HG02571 (cell line): ENCODE data around the gene TRPM6.

Source experiments
- ATAC-seq: cut with Tn5 transposase; IDR thresholded peaks from one replicate; pipeline ENCODE4 v1.9.1; 2021; ENCODE audit warnings: mild to moderate bottlenecking, moderate library complexity; ENCODE audit not compliant: unreplicated experiment

TRPM6 gene

DNA sequence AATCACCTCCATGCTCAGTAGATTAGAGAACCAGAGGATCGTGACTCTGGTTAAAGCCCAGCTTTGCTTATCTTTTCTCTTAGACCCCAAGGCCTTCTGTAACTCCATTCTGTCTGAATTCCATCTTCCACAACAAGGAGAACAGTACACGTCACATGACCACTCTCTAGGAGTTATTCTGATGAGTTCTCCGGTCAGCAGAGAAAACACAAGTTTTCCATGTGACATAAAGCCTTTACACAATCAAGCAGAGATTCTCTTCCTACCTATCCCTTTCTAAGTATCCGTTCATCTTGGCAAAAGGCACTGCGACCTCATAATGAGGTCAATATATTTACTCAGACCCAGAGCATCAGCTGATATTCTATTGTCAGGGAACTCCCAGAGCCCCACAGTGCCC, 112.3 kb downstream of the TRPM6 start:
- ATAC-seq, result no peak

DNA sequence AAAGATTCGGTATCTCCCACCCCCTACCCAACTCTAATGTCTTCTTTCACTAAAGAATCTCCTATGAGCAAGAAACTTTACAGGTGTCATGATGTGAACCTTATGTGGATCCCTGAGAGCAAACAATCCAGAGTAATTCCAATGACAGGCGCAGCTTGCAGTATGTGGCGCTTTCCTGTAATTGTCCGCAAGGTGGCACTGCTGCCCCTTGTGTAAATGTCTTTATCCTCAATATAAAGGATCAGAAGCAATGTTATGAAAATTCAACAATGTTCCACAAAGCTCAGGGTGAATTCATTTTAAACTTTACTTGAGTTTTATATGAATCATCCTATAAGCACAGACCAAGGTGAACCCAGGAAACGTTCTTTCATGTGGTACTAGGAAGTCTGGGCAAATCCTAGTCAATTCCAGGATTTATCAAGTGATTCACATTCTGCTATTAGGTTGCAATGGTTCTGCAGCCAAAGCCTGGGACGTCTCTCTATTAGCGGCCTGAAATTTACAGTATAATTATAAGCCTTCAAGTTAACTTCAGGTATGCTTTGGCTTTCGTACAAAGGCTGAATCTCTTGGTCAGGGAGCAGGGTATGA, 113.7 kb downstream of the TRPM6 start:
- no peak for ATAC-seq

DNA sequence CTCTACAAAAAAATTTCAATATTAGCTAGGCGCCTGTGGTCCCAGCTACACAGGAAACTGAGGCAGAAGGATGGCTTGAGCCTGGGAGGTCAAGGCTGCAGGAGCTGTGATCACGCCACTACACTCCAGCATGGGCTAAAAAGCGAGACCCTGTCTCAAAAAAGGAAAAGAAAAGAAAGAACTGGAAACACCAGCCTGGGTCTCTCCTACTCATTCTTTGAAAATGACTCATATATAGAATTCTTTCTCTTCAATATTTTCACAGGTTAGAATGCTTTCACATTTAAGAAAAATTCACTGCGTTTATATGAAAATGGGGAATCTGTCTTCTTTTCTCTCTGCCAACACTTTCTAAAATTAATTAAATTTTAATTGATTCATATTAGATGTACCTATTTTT, 115.6 kb downstream of the TRPM6 start:
- ATAC-seq, result peak; percentile 39

DNA sequence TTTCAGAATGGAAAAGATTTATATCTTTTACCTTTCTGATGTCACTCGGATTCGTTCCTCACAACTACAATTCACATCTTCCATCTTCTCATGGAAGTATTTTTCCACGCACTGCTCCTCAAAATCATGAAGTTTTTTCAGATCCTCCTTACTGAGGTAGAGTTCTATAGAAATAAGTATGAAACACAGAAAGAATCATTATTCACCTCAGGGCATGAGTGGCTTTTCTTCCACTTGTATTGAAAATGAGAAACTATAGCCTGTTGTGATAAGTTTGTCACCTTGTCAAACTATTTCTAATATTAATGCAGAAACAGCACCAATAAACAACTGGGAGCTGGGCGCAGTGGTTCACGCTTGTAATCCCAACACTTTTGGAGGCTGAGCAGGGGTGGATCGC, 116.0 kb downstream of the TRPM6 start:
- no peak for ATAC-seq

DNA sequence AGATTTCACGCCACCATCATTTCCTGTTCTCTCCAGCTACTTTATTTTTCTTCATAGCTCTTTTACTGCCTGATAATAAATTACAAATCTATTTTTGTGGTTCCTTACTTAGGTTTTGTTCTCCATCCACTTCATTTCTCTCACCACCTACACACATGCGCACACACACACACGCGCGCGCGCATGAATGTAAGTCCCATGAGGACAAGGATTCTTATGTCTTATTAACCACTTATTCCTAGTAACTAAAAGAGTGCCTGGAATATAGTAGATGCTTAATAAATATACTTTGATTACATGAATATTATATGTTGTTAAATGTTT, 116.5 kb downstream of the TRPM6 start:
- ATAC-seq, result no peak

DNA sequence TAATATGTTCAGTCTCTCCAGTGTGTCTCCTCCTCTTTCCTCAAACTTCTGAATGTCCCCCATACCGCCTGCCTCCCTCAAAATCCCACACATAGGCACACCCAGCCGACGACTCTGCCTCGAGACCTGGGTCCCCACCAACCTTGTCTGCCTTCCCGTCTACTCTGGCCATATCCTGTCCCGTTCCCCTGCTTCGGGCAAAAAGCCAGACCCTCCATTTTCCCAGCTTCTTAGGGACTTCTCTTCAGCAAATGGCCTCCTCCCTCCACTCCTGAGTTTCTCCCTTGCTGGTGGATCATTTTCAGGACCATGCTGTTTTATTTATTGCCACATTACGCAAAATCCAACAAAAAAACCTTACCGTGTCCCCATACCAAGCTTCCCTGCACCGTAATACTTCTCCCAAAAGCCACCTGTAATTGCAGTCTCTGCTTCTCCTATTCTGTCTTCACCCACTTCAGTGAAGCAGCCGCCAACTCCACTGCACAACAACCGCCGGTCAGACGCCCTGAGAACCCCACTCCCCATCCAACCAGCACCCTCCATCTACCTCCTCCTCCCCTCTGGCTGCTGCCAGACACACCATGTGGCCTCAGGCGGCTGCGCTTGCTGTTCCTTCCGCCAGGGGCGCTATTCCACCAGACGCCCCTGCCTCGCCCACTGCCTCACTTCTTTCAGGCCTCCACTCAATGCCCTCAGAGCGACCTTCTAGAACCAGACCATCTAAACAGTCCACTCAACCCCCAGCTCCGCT, 117.0 kb downstream of the TRPM6 start:
- peak; percentile 65 for ATAC-seq

DNA sequence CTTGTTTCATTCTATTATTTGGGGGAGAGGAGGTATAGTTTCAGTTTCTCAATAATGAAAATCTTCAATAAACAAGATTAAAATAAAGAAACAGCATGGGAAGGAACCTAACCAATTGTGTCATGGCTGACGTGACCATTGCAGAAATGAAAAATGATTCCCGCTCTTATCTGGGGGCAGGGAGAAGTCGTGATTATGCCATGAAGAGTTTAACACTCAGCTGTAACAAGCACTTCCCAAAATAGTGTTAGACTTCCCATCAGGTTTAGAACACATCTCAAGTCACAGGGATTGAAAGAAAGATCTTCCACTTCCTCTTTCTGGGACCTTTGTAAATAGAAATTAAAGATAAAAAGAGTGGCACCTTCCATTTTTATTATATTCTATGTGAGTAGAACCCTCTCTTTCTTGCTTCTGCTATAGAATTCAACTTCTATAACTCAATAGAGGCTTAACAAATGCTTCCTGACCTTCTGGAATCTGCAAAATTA, 122.2 kb downstream of the TRPM6 start:
- no peak for ATAC-seq

DNA sequence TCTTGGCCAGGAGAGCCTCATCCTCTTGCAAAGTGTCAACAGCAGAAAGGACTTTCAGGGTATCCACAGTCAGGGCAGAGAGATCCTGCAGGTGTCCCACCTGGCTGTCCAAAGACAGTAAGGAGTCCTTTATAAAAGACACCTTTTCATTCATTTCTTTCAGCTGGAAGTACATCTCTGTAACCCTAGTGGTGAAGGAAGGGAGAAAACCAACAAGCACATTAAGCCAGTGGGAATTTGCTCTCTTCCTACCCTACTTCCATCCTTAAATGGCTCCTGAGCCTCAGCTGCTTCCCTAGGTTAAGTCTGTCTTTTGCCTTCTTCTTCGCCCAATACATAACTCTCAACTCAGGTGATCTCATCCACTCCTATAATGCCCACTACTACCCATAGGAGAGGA, 124.8 kb downstream of the TRPM6 start:
- ATAC-seq, result no peak

DNA sequence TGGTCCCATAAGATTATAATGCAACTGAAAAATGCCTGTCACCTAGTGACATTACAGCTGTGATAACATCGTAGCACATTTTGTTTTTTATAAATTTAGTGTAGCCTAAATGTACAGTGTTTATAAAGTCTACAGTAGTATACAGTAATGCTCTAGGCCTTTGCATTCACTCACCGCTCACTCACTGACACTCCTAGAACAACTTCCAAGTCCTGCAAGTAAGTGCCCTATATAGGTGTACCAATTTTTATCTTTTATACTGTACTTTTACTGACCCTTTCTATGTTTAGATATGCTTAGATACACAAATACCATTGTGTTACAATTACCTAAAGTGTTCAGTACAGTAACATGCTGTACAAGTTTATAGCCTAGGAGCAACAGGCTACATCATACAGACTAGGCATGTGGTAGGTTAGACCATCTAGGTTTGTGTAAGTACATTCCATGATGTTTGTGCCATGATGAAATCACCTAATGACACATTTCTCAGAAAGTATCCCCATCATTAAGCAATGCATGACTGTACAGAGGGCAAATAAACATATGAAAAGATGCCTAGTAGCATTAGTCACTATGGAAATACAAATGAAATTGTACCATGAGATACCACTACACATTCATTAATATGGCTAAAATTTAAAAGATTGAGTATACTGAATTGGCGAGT, 127.6 kb downstream of the TRPM6 start:
- ATAC-seq, result no peak

DNA sequence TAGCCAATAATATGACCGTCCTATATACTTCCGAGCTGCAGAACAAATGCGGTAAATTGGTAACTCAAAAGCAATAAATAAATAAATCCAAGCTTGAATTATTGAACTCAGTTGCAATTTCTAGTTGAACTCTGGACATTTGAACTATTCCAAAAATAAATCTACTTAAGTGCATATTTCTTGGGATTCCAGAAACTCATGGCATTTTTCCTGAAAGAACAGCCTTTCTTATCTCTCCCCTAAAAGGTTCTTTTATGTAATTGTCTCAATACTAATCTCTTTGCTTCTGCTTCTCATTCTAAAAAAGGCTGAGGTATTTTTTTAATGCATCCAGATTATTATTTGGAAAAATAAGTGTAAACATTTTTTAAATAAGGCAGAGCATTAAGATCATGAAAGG, 131.7 kb downstream of the TRPM6 start:
- no peak for ATAC-seq

DNA sequence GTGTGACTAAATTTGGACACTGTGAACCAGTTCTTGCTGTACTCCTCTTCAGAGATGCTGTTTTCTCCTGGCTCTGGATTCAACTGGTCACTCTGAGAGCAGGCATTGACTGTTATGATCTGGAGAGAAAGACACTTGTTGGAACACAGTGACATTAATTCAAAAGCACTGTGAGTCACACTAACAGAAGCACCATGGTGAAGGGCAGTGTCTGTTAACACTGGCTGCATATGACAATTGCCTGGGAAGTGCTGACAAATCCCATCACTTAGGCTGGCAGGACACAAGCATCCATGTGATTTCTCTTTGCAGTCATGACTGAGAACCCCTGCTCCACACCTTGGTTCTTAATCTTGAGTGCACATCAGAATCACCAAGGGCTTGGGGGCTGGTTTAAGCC, 132.4 kb downstream of the TRPM6 start:
- ATAC-seq, result no peak

DNA sequence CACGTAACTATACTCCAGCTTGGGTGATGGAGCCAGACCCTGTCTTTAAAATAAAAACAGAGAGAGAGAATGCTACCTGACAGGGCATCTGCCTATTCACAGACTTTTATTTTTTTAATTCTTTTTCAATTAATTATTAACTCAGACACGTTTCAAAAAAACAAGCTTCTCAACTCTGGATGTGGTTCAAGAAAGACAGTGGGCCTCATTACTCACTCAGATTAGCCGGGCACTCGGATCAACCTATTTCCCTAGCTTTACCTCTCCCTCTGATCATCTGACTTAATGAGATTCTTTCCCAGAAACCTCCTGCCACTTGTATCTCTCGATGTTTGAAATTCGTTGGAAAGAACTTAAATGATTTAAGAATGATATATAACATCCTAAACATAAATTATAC, 134.1 kb downstream of the TRPM6 start:
- no peak for ATAC-seq

DNA sequence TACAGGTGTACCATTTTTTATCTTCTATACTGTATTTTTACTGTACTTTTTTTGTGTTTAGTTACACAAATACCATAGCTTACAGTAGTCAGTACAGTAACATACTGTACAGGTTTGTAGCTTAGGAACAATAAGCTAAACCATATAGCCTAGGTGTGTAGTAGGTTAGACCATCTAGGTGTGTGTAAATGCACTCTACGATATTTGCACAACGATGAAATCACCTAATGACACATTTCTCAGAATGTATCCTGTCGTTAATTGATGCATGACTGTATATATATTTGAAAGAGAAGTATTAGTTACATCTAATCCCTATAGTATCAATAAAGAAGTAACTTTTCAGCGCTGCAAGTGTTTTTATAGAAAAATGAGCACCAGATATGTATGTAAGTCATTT, 138.8 kb downstream of the TRPM6 start:
- no peak for ATAC-seq

DNA sequence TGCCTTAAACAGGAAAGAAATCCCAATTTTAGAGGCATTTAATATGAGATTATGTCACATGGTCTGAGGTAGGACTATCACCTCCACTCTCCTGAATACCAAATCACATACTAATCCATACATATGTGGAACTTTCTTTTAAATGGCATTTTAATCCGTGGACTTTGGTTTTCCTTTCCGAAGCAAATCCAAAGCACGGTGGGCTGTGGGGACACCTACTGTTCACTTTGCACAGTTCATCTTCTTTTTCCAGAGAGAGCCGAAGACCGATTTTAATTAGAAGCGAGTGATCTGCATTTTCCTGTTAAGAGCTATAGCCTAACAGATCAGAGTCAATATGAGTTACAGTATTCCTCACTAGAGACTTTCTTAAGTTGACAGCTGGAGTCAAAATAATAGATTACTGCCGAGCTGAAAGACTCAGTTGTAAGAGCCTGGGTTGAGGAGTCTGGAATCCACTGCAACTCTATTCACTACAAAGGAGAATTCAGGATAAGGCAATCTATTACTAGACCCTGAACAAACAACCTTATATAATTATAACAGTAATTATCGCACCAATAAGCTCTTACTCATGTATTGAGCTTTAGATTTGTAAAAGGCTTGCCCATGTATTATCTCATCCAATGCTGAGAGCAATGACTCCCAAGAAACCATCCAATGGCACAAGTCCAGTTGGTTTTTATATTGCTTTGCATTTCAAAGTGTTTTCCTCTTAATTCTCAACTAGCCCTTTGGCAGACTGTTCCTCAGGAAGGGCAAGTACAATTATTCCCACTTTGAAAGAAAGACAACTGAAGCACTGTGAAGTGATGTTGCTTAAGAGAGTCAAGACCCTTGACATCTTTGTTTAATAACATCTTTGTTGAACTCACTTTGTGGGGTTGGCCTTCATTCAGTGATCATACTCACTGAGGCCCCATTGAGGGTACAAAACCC, 144.7 kb downstream of the TRPM6 start:
- no peak for ATAC-seq

DNA sequence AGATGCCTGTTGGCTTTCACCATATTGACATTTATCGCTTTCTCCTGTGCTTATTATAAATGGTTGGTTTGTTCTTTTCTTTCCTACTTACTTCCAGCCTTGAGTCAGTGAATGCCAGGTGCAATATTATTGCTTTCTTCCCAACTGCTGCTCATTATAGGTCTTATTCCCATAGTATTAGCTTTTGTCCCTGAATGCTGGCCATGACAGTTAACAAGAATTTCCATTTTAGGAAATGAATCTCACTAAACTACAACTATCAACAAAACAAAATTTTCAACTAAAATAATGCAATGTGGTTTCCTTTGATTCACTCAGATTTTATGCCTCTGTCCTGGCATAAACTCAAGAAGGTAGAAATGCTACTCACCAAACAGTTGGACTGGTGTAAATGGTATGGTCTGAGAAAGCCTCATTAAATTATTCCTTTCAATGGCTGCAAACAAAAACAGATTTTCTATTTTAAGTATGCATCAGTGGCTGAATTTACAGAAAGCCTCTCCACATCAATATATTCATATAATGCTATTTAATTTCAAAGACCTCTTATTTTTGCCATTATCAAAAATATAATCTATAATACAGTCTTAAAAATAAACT, 145.4 kb downstream of the TRPM6 start:
- no peak for ATAC-seq

DNA sequence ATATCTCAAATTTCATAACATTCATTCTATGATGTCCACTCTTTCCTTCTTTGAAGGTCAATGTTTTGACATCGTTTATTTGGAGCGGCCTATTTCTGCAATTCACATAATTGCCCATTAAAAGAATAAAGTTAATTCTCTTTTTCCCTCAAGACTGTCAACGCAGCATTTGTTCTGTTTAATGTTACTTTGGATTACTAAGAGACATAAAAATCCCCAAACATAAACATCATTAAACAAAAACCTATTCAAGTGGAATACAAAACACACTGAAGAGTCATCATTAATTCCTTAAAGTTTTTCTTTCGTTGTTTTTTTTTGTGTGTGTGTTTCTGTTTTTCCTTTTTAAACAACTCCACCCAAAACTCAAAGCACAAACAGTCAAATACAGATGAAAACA, 151.1 kb downstream of the TRPM6 start:
- ATAC-seq, result no peak

DNA sequence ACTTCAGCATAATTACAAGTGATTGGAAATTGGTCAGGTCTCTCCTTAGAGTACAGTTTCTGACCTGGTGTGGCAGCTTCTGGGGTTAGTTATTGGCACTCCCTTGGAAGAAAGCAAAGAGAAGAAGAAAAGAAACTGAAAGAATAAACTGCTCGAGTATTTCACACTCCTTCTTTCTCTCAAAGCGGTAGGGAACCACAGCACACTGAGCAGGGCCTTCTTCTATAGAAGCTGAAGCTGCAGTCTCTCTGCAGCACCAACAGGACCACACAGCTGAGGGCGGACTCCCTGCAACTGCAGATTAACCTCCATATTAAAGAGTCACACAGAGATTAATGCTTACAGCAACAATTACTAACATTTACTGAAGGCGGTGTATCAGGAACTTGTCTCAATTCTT, 152.0 kb downstream of the TRPM6 start:
- ATAC-seq, result no peak

DNA sequence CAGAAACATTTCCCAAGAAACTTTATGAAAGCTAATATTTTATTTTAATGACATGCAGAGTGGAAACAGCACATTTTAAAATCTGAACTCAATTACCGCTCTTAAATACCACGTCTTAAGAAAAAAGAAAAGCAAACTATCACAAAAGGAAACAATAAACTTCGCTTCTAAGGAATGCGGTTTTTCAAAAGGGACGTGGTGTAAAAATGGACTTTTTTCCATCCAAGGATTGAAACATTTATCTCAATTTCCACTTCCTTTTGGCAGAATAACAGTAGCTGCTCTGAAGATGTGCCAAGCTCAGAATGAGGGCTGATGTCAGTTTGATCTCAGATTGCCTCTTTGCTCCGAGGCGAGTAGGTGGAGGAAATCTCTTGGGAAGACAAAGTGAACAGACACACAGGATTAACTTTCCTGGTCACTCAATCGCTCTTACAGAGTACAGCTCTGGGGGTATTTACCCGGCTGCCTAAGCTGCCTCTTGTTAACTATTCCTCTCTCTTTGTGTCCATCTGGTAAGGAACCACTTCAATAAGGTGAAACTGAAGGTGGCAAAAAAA, 158.5 kb downstream of the TRPM6 start:
- no peak for ATAC-seq

DNA sequence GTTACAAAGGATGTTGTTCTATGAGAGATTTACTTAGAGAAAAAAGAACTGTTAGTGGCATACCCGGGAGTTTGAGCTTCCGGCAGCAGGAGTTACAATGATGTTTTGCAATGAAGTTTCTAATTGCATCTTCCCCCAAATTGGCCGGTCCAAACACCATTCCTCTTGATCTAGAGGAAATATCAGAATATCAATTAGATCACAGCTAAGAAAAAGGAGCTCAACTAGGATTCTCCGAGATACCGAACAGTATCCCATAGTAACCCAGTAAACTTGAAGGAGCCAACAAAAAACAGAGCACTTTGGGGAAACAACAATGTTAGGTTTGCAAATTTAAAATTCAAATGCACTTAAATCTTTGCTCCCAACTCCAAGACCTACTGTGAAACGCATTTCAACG, 159.5 kb downstream of the TRPM6 start:
- ATAC-seq, result no peak

DNA sequence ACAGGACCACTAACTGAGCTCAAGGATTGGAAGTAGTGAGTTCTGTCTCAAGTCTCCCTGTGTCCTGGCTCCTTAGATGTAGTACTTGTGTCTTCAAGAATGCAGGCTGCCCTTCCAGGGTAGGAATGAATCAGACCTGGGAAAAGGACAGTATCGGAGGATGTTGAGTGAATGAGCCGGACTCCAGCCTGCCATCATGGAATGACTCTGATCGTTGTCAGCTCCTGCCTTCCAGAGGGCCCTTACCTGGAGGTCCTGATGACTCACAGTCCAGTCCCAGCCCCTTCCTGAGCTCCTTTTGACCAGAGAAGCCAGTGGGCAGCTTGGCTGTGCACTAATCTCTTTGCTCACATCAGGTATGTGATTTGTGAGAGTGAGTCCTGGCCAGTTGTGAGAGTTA, 161.1 kb downstream of the TRPM6 start:
- ATAC-seq, result no peak

DNA sequence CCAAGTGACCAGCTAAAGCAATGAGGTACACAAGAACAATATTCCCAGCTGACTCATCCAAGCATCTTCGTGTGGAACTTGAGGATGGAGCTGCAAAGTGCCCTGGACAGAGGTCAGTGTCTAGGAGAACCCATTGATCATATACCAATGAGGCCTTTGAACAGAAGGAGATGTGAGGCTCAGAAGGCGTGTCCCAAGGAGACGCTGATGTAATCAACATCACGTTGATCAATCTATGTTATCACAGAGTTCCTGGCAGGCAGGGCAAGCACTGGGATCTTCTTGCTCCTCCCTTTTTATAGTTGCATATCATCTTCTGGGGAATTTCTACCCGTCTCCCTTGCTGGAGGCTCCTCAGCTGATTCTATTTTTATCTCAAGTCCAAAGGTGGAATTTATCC, 163.4 kb downstream of the TRPM6 start:
- no peak for ATAC-seq
